WI38 (cell line): Measurements from ENCODE around the gene FUS.
"Not testable (repeated sequence)": the region's sequence is repeated elsewhere in the genome, so short reads cannot be mapped to it uniquely, and the experiment has no call there.

Source experiments
- H3K4me3 ChIP-seq: 2 replicates; pipeline ENCODE4 v1.5.1; 2011; ENCODE audit warnings: low read depth, mild to moderate bottlenecking, control low read depth, low read length
- TF ChIP-seq, protein P1 (sequence below): IDR thresholded peaks from 2 replicates; pipeline ENCODE4 v1.5.1; 2012; ENCODE audit warnings: low read depth, mild to moderate bottlenecking, control low read depth, low read length

FUS gene

DNA sequence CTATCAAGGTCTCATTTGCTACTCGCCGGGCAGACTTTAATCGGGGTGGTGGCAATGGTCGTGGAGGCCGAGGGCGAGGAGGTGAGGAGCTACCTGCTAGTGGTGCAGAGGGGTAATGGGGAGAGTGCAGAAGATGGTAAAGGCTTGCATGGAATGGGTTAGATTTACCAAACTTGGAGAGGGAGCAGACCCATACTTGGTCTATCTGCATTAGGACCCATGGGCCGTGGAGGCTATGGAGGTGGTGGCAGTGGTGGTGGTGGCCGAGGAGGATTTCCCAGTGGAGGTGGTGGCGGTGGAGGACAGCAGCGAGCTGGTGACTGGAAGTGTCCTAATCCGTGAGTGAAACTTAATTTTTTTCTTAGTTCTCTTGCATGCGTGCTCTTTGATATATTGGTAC, 10.1 kb downstream of the FUS start:
- TF ChIP-seq, protein P1, sequence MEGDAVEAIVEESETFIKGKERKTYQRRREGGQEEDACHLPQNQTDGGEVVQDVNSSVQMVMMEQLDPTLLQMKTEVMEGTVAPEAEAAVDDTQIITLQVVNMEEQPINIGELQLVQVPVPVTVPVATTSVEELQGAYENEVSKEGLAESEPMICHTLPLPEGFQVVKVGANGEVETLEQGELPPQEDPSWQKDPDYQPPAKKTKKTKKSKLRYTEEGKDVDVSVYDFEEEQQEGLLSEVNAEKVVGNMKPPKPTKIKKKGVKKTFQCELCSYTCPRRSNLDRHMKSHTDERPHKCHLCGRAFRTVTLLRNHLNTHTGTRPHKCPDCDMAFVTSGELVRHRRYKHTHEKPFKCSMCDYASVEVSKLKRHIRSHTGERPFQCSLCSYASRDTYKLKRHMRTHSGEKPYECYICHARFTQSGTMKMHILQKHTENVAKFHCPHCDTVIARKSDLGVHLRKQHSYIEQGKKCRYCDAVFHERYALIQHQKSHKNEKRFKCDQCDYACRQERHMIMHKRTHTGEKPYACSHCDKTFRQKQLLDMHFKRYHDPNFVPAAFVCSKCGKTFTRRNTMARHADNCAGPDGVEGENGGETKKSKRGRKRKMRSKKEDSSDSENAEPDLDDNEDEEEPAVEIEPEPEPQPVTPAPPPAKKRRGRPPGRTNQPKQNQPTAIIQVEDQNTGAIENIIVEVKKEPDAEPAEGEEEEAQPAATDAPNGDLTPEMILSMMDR = no peak
- H3K4me3 ChIP-seq = no peak overlapping the region

DNA sequence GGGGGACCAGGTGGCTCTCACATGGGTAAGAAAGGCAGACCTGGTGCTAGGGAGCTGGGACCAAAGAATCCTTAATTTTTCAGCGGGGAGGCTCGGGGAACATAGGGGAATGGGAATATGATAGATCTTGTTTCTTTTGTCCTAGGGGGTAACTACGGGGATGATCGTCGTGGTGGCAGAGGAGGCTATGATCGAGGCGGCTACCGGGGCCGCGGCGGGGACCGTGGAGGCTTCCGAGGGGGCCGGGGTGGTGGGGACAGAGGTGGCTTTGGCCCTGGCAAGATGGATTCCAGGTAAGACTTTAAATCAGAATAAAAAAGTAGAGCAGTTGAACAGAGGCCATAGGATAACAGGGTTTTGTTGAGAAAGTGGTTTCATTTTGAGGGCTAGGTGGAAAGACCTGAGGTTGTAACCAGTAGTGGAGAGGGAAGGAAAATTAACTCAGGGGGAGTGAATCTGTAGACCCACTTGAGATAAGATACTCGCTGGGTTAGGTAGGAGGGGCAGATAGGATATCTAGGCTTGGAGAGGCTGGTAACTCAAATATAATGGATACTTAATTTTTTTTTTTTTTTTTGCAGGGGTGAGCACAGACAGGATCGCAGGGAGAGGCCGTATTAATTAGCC, 11.0 kb downstream of the FUS start:
- TF ChIP-seq, protein P1 = no peak
- H3K4me3 ChIP-seq = no peak overlapping the region

DNA sequence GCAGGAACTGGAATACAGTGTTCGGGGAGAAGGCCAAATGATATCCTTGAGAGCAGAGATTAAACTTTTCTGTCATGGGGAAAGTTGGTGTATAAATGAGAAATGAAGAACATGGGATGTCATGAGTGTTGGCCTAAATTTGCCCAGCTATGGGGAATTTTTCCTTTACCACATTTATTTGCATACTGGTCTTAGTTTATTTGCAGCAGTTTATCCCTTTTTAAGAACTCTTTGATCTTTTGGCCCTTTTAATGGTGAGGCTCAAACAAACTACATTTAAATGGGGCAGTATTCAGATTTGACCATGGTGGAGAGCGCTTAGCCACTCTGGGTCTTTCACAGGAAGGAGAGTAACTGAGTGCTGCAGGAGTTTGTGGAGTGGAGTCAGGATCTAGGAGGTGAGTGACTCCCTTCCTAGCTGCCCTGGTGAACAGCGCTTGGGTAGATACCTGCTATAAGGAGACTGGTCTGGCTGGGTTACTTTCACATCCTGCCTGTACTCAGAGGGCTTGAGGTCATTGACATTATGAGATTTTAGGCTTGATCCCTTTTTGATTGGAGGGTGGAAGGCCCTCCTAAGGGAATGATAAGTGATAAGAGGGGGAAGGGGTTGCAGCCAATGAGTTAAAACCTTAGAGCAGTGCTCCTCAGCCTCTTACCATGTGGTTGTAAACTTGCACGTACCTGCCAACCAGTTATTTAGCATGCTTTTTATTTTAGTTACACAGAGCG, 11.9 kb downstream of the FUS start:
- TF ChIP-seq, protein P1 = no peak
- H3K4me3 ChIP-seq = no peak overlapping the region

DNA sequence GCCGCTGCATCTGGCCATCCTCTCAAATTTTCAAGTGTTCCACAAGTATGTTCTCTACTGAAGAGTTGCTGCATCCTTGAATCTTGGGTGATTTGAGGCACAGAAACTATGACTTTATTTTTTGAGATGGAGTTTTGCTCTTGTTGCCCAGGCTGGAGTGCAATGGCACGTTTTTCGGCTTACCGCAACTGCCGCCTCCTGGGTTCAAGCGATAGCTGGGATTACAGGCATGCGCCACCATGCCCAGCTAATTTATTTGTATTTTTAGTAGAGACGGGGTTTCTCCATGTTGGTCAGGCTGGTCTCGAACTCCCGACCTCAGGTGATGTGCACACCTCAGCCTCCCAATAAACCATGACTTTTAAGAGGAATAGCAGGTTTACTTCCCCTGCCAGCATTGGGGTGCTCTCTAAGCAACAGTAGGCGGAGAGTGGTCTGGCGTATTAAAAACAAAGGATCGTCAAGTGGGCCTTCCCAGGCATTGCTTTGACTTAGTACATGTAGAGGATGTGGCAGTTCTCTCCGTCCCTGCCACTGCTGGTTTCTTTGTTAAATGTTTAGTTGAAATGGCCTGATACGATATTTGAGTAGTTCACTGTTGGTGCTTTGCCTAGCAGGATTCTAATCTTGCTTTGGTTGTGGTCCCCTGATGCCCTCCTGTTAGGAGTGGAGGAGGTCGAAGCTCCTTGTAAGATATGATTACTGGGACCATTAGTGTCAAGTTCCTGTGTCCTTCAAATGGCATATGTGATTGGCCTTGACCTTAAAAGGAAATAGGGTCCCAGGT, 13.1 kb downstream of the FUS start:
- TF ChIP-seq, protein P1 = no peak
- no peak overlapping the region for H3K4me3 ChIP-seq

DNA sequence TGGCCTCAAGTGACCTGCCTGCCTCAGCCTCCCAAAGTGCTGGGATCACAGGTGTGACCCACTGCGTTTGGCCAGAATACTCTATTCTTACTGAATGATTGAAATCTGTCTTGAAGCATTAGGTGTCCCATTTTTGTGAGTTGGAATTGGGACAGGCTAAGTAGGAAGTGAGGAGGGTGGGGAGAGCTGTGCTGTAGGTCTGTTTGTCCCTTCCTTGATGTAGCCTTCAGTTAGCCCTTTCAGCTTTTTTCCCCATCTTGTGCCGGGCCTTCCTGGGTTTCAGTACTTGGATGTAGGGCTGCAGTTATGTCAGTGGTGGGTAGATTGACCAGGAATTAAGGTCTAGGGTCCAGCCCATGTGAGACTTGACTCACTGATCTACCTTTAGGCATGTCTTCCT, 13.9 kb downstream of the FUS start:
- TF ChIP-seq, protein P1 = no peak
- H3K4me3 ChIP-seq = no peak overlapping the region

DNA sequence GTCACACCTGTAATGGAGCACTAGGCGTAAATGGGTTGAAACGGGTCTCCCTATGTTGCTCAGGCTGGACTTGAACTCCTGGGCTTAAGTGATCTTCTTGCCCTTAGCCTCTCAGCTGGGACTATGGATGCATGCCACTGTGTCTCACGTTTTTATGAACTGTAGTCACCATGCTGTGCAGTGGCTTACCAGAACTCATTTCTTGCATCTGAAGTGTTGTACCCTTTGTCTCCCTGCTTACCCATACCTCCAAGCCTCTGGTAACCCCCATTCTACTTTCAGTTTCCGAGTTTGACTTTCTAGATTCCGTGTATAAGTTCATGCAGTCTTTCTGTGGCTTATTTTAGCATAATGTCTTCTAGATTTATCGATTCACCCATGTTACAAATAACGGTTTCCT, 15.0 kb downstream of the FUS start:
- TF ChIP-seq, protein P1 = no peak
- H3K4me3 ChIP-seq = no peak overlapping the region

DNA sequence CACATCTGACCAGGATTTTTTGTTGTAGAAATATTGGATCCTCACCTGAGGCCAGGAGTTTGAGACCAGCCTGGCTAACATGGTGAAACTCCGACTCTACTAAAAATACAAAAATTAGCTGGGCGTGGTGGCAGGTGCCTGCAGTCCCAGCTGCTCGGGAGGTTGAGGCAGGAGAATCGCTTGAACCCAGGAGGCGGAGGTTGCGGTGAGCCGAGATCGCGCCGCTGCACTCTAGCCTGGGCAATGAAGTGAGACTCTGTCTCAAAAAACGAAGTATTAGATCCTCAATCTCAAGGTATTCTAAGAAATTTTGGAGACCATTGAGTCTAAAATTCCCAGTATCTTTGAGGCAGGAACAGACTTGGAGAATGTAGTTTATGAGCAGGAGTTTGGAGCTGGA, 15.9 kb downstream of the FUS start:
- not testable (repeated sequence) for H3K4me3 ChIP-seq
